NCI-H2171 treated with DMSO at 0.1 percent for 48 hours (cell line): ENCODE data around the gene TRIM62.
"Not testable (repeated sequence)": the region's sequence is repeated elsewhere in the genome, so short reads cannot be mapped to it uniquely, and the experiment has no call there.

Source experiments
- DNase-seq: peaks from one replicate; lab custom pipeline; 2025; lab: John Stamatoyannopoulos, UW

The TRIM62 gene

GRCh38 chr1:33132549-33132948 is 49.3 kb downstream of the TRIM62 start:
- DNase-seq = no peak

DNA sequence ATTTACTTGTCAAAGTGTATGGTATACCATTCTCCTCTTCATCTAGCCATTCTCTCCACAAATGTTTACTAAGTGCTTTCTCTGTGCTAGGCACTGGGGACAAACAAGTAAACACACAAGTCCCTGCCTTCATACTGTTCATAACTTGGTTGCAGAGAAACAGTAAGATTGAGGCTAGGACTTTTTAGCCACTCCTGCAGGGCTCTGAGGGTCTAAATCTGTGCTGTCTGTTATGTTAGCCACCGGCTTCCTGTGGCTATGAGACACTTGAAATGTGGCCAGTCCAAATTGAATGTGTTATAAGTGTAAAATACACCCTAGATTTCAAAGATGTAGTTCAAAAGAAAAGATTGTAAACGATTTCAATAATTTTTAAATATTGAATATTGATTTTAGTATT is 50.7 kb downstream of the TRIM62 start:
- DNase-seq = no peak

GRCh38 chr1:33130297-33130696 is 51.5 kb downstream of the TRIM62 start:
- no peak for DNase-seq

GRCh38 chr1:33128781-33129180 is 53.1 kb downstream of the TRIM62 start:
- DNase-seq = no peak

GRCh38 chr1:33127001-33127823 is 54.6 kb downstream of the TRIM62 start:
- peak; percentile 99 for DNase-seq

DNA sequence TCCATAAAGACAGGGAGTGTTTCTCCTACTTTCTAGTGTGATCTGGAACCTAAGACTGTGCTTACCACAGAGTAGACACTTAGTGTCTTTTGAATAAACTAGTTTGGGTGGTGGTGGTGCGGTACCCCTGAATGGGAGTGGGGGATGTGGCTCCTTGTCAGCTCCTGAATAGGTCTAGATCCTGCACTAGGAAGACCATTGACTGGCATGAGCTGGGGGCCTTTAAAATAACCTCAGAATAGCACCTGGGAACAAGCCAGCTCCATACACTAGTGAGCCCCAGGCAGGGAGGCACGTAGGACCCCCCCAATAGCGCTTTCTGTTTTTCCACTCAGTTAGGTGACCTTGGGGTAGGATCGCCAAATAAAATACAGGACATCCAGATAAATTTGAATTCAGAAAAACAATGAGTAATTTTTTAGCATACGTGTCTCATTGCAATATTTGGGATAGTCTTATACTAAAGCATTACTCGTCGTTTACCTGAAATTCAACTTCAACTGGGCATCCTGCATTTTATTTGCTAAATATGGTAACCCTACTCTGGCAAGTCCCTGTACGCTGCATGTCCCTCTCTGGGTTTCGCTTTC is 55.3 kb downstream of the TRIM62 start:
- DNase-seq = no peak

DNA sequence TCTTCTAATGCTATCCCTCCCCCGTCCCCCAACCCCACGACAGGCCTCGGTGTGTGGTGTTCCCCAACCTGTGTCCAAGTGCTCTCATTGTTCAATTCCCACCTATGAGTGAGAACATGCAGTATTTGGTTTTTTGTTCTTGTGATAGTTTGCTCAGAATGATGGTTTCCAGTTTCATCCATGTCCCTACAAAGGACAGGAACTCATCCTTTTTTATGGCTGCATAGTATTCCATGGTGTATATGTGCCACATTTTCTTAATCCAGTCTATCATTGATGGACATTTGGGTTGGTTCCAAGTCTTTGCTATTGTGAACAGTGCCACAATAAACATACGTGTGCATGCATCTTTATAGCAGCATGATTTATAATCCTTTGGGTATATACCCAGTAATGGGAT is 57.2 kb downstream of the TRIM62 start:
- DNase-seq = not testable (repeated sequence)

DNA sequence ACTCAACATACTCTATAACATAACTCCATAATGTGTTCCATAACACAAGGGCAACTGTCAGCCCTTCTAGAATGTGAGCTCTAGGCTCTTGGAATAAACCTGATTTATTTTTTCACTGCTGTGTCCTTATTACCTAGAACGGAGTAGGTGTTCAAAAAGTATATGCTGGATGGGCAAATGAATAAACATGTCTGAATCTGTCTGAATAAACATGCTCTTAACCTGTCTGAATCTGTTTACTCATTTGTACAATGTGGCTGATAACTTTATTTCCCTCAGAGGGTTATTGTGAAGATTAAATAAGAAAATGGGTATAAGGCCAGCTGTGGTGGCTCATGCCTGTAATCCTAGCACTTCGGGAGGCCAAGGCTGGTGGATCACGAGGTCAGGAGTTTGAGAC is 58.6 kb downstream of the TRIM62 start:
- DNase-seq = no peak

DNA sequence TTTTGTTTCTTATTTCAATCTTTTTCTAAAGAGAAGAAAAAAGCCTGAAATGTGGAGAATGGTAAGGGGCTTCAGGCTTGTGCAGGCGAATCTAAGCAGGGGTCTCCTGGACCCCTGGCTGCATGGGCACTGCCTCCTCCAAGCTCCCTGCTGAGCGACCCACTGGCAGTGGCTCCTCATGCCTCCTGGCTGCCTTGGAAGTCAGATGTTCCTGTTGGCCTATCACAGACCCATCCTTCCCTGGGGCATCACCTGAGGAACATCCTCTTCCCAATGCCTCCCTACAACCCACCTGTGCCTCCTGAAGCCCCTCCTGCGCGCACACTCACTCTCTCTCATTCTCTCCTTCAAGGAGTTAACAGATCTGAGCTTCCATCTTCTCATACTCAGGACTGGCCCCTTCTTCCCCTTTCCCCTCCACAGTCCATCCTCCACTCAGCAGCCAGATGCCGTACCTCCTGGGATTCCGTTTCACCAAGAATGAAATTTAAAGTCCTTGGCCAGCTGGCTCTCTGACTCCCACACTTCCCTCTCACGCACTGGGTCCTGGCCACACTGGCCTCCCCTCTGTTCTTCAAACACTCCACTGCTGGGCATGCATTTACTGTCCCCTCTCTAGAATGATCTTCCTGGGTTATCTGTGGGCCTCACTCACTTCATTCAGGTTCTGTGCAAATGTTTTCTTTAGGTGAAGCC is 59.2 kb downstream of the TRIM62 start:
- no peak for DNase-seq

GRCh38 chr1:33121728-33122127 is 60.1 kb downstream of the TRIM62 start:
- DNase-seq = no peak

DNA sequence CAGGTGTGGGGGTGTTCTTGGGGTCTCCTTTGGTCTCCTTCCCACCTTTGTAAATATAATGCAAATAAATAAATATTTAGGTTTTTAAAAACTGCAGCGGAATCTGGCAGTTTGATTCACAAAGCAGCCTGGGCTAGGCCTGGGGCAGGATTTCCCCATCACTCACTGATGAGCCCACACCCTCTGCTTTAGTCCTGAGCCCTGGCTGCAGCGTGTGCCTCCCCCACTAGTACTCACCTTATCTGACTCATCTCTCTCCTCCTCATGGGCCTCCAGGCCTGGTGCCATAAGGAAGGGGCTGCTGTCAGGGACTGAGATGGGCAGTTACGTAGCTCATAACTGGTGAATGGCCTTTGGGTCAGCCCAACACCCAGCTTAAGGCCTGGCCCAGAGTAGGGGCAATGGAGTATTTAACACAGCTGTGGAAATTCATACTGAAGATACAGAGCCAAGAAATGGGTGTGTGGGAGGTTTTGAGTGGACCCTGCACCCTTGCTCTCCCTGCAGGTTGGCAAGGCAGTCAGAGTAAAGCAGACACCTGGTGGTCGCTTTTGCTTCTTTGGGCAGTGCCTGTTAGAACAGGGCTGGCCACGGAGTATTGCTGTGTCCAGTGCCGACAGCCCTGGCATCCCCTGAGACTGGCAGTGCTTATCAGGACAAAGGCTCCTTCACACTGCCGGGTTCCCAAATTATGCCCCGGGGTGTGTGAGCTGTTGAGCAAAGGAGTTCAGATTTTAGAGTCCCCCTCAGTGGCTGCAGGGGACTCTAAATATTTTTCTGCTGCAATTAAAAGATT is 61.2 kb downstream of the TRIM62 start:
- DNase-seq = no peak

- DNase-seq = no peak
Observed at GRCh38 chr1:33119532-33120217, 62.2 kb downstream of the TRIM62 start.

DNA sequence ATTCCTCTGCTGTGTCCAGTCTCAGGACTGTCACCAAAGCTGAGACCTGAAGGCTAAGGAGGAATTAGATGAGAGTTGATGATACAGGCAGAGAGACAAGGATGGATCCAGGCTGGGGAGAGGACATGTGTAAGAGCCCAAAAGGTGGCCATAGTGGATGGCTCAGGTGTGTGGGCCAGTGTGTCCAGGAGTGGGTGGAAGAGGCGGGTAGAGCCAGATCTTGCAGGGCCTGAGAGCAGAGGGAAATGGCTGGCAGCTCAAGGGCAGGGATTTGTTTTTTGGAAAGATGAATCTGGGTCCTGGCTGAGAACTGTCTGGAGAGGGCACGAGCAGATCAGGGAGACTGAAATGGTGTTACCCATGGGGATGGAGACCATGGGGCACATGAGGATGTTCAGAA is 62.8 kb downstream of the TRIM62 start:
- DNase-seq = no peak

DNA sequence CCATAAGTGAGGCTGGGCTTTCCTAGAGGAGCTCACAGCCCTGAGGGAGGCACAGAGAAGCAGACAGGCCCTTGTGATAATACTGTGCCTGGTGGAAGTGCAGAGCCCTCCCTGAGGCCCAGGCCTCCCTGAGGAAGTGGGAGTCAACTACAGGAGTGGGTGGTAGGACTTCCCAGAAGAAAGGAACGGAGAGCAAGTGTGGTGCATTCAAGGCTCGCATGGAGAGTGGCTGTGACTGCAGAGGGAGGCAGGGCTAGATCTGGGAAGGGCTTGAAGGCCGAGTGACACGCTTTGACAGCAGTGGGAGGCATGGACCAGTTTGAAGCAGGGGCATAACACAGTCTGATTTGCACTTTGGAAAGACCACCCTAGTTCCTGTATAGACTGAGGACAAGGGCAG is 63.6 kb downstream of the TRIM62 start:
- DNase-seq = no peak

DNA sequence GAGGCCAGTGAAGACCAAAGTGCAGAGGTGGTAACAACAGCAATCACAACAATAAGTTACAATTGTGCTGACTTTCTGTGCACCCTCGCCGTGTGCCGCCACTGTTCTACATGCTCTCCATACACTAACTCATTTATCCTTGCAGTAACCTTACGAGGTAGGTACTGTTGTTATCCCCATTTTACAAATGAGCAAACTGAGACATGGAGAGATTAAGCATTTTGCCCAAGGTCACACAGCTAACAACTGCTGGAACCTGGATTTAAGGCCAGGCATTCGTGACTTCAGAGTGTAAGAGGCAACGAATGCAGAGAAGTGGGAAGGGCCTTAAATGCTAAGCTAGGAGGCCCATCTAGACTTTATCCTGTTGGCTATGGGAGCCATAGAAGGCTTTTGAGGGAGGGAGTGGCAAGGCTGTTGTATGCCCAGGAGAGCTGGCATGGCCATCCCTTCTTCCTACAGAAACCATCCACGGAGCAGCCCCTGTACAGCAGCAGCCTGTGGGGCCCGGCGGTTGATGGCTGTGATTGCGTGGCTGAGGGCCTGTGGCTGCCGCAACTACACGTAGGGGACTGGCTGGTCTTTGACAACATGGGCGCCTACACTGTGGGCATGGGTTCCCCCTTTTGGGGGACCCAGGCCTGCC is 64.3 kb downstream of the TRIM62 start:
- DNase-seq = no peak

DNA sequence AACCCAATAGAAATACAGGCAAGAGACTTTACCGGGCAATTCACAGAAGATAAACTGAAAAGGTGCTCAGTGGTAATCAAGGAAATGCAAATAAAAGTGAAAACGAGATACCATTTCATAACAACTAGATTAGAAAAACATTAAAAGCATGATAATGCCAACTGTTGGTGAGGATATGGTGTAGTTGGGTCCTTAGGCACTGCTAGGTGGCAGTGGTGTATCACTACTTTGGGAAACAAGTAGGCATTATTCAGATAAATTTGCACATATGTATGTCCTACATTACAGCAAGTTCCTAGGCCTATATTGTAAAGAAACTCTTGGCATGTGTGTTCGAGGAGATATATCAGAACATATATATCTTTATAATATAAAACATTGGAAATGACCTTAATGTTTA is 69.9 kb downstream of the TRIM62 start:
- DNase-seq = peak; percentile 24

- DNase-seq = no peak
Observed at GRCh38 chr1:33110477-33110876, 71.4 kb downstream of the TRIM62 start.

DNA sequence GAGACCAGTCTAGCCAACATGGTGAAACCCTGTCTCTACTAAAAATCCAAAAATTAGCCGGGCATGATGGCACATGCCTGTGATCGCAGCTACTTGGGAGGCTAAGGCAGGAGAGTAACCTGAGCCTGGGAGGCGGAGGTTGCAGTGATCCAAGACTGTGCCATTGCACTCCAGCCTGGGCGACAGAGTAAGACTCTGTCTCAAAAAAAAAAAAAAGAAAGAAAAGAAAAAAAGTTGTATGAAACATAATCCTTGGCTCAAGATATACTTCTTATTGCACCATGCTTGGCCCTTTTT is 81.8 kb downstream of the TRIM62 start:
- DNase-seq = peak; percentile 58

GRCh38 chr1:33099290-33100118 is 82.3 kb downstream of the TRIM62 start:
- no peak for DNase-seq

DNA sequence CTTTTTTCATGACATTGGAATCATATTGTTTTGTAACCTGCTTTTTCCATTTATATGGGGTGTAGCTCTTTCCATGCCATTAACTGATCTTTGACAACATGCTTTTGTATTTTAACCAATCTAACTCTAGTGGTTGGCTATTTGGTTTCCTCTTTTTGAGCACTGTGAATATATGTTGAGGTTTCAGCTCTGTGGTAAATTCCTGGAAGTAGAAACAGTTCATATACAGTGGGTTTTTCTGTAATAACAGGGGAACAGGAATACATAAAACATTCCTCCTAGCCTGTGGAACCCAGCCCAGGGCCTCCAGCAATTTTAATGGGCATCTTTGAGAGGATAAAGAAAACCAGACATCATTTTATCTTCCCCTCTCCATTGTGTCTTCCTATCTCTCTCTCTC is 83.5 kb downstream of the TRIM62 start:
- DNase-seq = no peak

GRCh38 chr1:33097762-33098161 is 84.1 kb downstream of the TRIM62 start:
- DNase-seq = no peak
